GM21825 (cell line): ENCODE data around the gene CCDC188.

Experiments used
- ATAC-seq: cut with Tn5 transposase; IDR thresholded peaks from one replicate; pipeline ENCODE4 v1.9.1; 2021; ENCODE audit warnings: mild to moderate bottlenecking, moderate library complexity; ENCODE audit not compliant: unreplicated experiment

CCDC188 gene

GRCh38 chr22:20123366-20124082 is 27.3 kb downstream of the CCDC188 start:
- no peak for ATAC-seq

- ATAC-seq, result no peak
Observed at GRCh38 chr22:20121856-20122415, 28.9 kb downstream of the CCDC188 start.

GRCh38 chr22:20118300-20119020 is 32.4 kb downstream of the CCDC188 start:
- ATAC-seq, result no peak

GRCh38 chr22:20117633-20118299 is 33.1 kb downstream of the CCDC188 start:
- ATAC-seq, result peak; percentile 9

- peak; percentile 65 for ATAC-seq
Observed at GRCh38 chr22:20116951-20117632, 33.8 kb downstream of the CCDC188 start, which contains the start of gene TRMT2A. TSS of gene TRMT2A (minus strand) at chr22:20117226. CDS start at chr22:20116906, 320 bp downstream.

- ATAC-seq, result no peak
Observed at GRCh38 chr22:20116376-20116950, 34.4 kb downstream of the CCDC188 start.

- no peak for ATAC-seq
Observed at GRCh38 chr22:20115691-20116375, 35.0 kb downstream of the CCDC188 start, which contains the start of gene RANBP1. TSS of gene RANBP1 (plus strand) at chr22:20116104. CDS start at chr22:20116185, 81 bp downstream.

- no peak for ATAC-seq
Observed at GRCh38 chr22:20114506-20115475, 36.1 kb downstream of the CCDC188 start.

GRCh38 chr22:20113551-20114310 is 37.1 kb downstream of the CCDC188 start:
- no peak for ATAC-seq

- ATAC-seq, result no peak
Observed at GRCh38 chr22:20112623-20113511, 38.0 kb downstream of the CCDC188 start.

GRCh38 chr22:20111689-20112622 is 38.9 kb downstream of the CCDC188 start:
- no peak for ATAC-seq

- ATAC-seq, result no peak
Observed at GRCh38 chr22:20111045-20111688, 39.7 kb downstream of the CCDC188 start.

- no peak for ATAC-seq
Observed at GRCh38 chr22:20110359-20110985, 40.4 kb downstream of the CCDC188 start.

- ATAC-seq, result no peak
Observed at GRCh38 chr22:20109411-20110358, 41.2 kb downstream of the CCDC188 start.
